Brain microvascular endothelial cell (primary cell): Measurements from ENCODE around the gene EXOC4.

Source experiments
- DNase-seq: peaks from one replicate; pipeline ENCODE4 v3.0.0-alpha.2; 2020
- H3K27ac ChIP-seq: fragments of 250-450 bp; sonication (Bioruptor Pico); 2 replicates; pipeline ENCODE4 v1.5.1; 2020; ENCODE audit warnings: mild to moderate bottlenecking, moderate library complexity
- H3K27me3 ChIP-seq: fragments of 250-450 bp; sonication (Bioruptor Pico); replicated peaks from 2 replicates; pipeline ENCODE4 v1.5.1; 2020; ENCODE audit warnings: mild to moderate bottlenecking
- H3K36me3 ChIP-seq: fragments of 250-450 bp; sonication (Bioruptor Pico); replicated peaks from 2 replicates; pipeline ENCODE4 v1.5.1; 2020; ENCODE audit warnings: mild to moderate bottlenecking
- H3K4me3 ChIP-seq: 2 replicates; pipeline ENCODE4 v1.5.1; 2011; ENCODE audit warnings: low read depth, mild to moderate bottlenecking, control low read depth, low read length, moderate library complexity
- CTCF ChIP-seq: IDR thresholded peaks from 2 replicates; pipeline ENCODE4 v1.5.1; 2011; ENCODE audit warnings: low read depth, mild to moderate bottlenecking, moderate library complexity, low read length, control low read depth, inconsistent platforms; ENCODE audit errors: missing control alignments
- in situ Hi-C: cut with HindIII; loops from 2 replicates; pipeline ENCODE4 v1.10.0; 2017; ENCODE audit warnings: low sequenced_read_pairs, low pct_ligation_motif_present

The EXOC4 gene

DNA sequence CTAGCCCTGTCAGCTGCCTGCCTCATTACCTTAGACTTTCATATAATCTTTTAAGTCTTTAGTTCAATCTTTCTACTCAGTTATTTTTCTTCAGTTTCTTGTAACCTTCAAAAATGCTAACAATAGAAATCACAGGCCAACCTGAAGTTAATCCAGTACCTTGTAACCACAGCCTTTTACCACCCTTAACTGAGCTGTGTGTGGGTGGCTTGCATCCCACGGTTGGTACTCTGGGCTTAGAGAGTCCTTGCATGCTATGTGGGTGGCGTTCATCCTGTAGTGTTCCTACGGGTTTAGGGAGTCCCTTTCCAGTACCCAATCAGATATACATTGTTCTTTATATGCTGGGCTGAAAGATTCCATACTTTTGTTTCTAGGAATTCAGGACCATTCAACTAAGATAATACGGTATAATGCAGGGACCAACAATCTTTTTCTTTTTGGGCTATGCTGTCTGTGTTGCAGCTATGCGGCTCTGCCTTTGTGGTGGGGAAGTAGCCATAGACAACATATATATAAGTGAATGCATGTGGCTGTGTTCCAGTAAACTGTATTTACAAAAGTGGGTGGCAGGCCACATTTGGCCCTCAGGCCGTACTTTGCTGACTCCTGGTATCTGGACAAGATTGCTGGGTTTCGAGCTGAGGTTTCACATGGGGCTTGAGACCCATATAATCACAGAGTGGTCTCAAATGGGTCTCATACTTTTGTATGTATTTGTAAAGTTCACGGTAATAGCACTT lies 593.5 kb downstream of the EXOC4 start:
- Histone ChIP-seq H3K36me3 (no peaks in the 10 kb centered on the region), H3K4me3 (no peak overlapping the region), H3K27me3 (no peaks in the 10 kb centered on the region), H3K27ac (no peak overlapping the region)
- in situ Hi-C loops, result no loop called here
- no peak for TF ChIP-seq CTCF
- no peak for DNase-seq

DNA sequence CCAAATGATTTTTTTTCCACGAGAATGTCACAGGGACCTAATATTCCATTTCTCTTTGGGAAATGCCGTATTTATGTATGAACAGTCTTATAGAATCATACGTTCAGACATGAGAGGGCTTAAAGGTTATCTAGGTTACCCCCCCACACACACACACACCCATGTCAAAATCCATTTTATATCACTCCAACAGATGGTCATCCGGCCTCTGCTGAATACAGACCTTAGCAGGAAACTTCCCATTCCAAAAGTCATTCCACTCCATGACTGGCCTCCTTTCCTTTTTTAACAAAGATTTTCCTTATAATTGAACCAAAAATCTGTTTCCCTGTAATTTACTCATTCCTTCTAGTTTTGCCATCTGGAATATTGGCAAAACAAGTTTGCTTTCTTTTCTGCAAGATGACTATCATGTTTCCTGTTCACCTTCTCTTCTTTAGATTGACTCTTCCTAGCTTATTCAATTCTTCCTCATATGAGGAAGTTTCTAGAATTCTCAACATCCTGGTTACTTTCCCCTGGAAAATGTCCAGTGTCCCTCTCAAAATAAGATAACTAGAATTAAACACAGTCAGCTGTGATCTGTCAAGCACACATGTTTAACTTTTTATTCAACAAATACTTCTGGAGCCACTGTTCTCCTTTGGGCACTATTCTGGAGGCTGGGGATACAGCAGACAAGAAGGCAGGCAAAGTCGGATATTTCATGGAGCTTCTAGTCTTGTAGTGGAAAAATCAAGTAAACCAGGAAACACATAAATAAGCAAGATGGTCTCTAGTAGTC lies 597.8 kb downstream of the EXOC4 start:
- no peak for DNase-seq
- in situ Hi-C loops, result no loop called here
- Histone ChIP-seq H3K27me3 (no peaks in the 10 kb centered on the region), H3K36me3 (no peaks in the 10 kb centered on the region), H3K27ac (no peak overlapping the region), H3K4me3 (no peak overlapping the region)
- no peak for TF ChIP-seq CTCF

DNA sequence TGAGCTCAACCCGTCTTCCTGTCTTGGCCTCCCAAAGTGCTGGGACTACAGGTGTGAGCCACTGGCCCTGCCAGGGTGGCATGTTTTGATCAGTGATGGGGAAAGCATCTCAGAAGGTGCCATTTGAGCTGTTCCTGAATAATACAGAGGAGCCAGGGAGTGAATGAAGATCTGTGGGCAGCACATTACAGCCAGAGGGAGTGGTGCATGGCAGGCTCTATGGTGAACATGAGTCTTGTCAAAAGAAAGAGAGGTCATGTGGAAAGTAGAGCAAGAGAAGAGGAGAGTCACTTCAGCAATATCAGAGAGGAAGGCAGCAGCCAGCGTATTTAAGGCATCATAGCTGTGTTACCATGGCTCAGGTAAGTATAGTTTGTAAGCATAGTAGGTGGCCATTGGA lies 598.5 kb downstream of the EXOC4 start:
- in situ Hi-C loops, result no loop called here
- TF ChIP-seq CTCF, result no peak
- Histone ChIP-seq H3K27ac (no peak overlapping the region), H3K36me3 (no peaks in the 10 kb centered on the region), H3K27me3 (no peaks in the 10 kb centered on the region), H3K4me3 (no peak overlapping the region)
- no peak for DNase-seq

- Histone ChIP-seq H3K27me3 (no peaks in the 10 kb centered on the region), H3K4me3 (no peak overlapping the region), H3K27ac (peak overlapping the region; percentile 65), H3K36me3 (no peaks in the 10 kb centered on the region)
- in situ Hi-C loops, result no loop called here
- peak; percentile 68 for TF ChIP-seq CTCF
- peak; percentile 72 for DNase-seq
These were observed 600.9 kb downstream of the EXOC4 start for GRCh38 chr7:133853706-133854276.

DNA sequence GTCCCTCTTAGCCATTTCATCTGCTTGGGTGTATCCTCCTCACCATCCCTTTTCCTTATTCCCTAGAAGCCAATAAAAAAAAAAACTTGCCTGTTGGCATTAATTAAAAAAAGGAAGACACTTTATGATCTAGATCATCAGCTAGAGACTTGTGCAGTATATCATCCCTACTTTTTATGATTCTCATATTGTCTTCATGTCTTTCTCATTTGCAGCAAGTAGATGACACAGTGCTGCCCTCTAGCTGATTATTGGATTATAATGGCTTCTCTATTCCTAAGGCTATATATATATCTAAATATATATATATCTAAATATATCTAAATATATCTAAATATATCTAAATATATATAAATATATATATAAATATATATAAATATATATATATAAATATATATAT lies 601.9 kb downstream of the EXOC4 start:
- peak; percentile 48 for DNase-seq
- Histone ChIP-seq H3K27ac (no peak overlapping the region), H3K27me3 (no peaks in the 10 kb centered on the region), H3K4me3 (no peak overlapping the region), H3K36me3 (no peaks in the 10 kb centered on the region)
- peak; percentile 31 for TF ChIP-seq CTCF
- in situ Hi-C loops, result no loop called here
